Endothelial cell of umbilical vein (primary cell): ENCODE data around the gene CYP11A1. TPM values are rescaled to one million over a fixed set of nuclear protein-coding genes. Genes with fewer than 3 reads are reported as not detected.

Source experiments
- BruUV-seq: library from RNA; stranded (reverse); fragments of 400-500 nt; replicated peaks from 2 replicates; lab custom pipeline; 2021; lab: Mats Ljungman, UMichigan
- CTCF ChIA-PET: fragments of 300-600, 350-600 bp; sonication (Branson Sonifier 250); formaldehyde crosslinking; loops from one replicate; lab custom pipeline; 2021; ENCODE audit warnings: antibody characterized with exemption, inconsistent platforms; lab: Charles Lee
- POLR2A ChIA-PET: fragments of 300-600, 350-600 bp; sonication (Branson Sonifier 250); formaldehyde crosslinking; loops from one replicate; lab custom pipeline; 2021; ENCODE audit warnings: antibody characterized with exemption, inconsistent platforms; lab: Charles Lee
- DNase-seq: peaks from one replicate; pipeline ENCODE4 v3.0.0-alpha.2; 2011; ENCODE audit warnings: low read depth, low spot score
- FAIRE-seq: peaks from 2 replicates; lab custom pipeline; 2011; peaks lifted over from hg19 to GRCh38; lab: Jason Lieb, UNC
- H2AFZ ChIP-seq: 2 replicates; pipeline ENCODE4 v1.6.0; 2012; ENCODE audit warnings: low read depth, low read length, control low read depth, inconsistent platforms
- H3K27ac ChIP-seq: 2 replicates; pipeline ENCODE4 v1.5.1; 2011; ENCODE audit warnings: low read depth, mild to moderate bottlenecking, control low read depth, low read length, moderate library complexity; ENCODE audit not compliant: insufficient read depth
- H3K27me3 ChIP-seq, 2 experiments: 2 replicates each; pipeline versions ENCODE4 v1.6.0 to v1.6.1; 2011; ENCODE audit warnings: low read length in 2 of 2, mixed read lengths in 1 of 2; ENCODE audit not compliant: control insufficient read depth in 2 of 2, insufficient read depth in 2 of 2
- H3K36me3 ChIP-seq, 2 experiments: 2 replicates in 1 of 2; 3 replicates in 1 of 2; pipeline ENCODE4 v1.5.1; 2011; ENCODE audit warnings: low read length in 2 of 2, mild to moderate bottlenecking in 1 of 2, moderate library complexity in 1 of 2; ENCODE audit not compliant: control insufficient read depth in 2 of 2, insufficient read depth in 2 of 2; ENCODE audit errors: extremely low read depth in 1 of 2
- H3K4me1 ChIP-seq: 3 replicates; pipeline ENCODE4 v1.5.1; 2011; ENCODE audit warnings: mild to moderate bottlenecking, low read length; ENCODE audit not compliant: control insufficient read depth, insufficient read depth; ENCODE audit errors: extremely low read depth
- H3K4me2 ChIP-seq: 2 replicates; pipeline ENCODE4 v1.6.1; 2011; ENCODE audit warnings: low read length, control low read depth, mixed read lengths; ENCODE audit not compliant: insufficient read depth
- H3K4me3 ChIP-seq, 3 experiments: fragments of 200-600 bp in 1 of 3; sonication (generic), shearing (Covaris generic) in 1 of 3; replicated peaks in 1 of 3; 2 replicates each; pipeline ENCODE4 v1.5.1; 2011 to 2016; ENCODE audit warnings: control low read depth in 3 of 3, low read length in 3 of 3, mild to moderate bottlenecking in 2 of 3, inconsistent platforms in 1 of 3, low read depth in 1 of 3, moderate library complexity in 1 of 3; ENCODE audit not compliant: insufficient read depth in 1 of 3
- H3K79me2 ChIP-seq: 2 replicates; pipeline ENCODE4 v1.6.0; 2012; ENCODE audit warnings: low read length, inconsistent platforms; ENCODE audit not compliant: control insufficient read depth, insufficient read depth
- H3K9ac ChIP-seq: replicated peaks from 2 replicates; pipeline ENCODE3; 2011; ENCODE audit warnings: low read length, control low read depth; ENCODE audit not compliant: insufficient read depth; ENCODE audit errors: extremely low read depth
- H3K9me1 ChIP-seq: replicated peaks from 3 replicates; pipeline ENCODE4 v1.6.0; 2011; ENCODE audit warnings: mild to moderate bottlenecking, low read length; ENCODE audit not compliant: control insufficient read depth, insufficient read depth; ENCODE audit errors: extremely low read depth
- H3K9me3 ChIP-seq: replicated peaks from 2 replicates; pipeline ENCODE4 v1.5.1; 2012; ENCODE audit warnings: low read length, inconsistent platforms; ENCODE audit not compliant: control insufficient read depth, insufficient read depth
- H4K20me1 ChIP-seq: replicated peaks from 2 replicates; pipeline ENCODE3; 2011; ENCODE audit warnings: mild to moderate bottlenecking, low read length; ENCODE audit not compliant: control insufficient read depth, insufficient read depth; ENCODE audit errors: extremely low read depth
- GATA2 ChIP-seq: IDR thresholded peaks from 2 replicates; pipeline ENCODE4 v1.7.0; 2011; ENCODE audit warnings: low read depth, mild to moderate bottlenecking, moderate library complexity, mixed read lengths, low read length; ENCODE audit not compliant: insufficient read length, insufficient read depth
- JUN ChIP-seq: IDR thresholded peaks from 2 replicates; pipeline ENCODE4 v1.6.1; 2011; ENCODE audit warnings: borderline replicate concordance, low read depth; ENCODE audit not compliant: insufficient read length, insufficient read depth
- MAX ChIP-seq: IDR thresholded peaks from 2 replicates; pipeline ENCODE4 v1.6.1; 2011; ENCODE audit not compliant: insufficient read depth, insufficient read length
- MYC ChIP-seq: IDR thresholded peaks from one replicate; pipeline ENCODE4 v1.6.1; 2011; ENCODE audit warnings: mild to moderate bottlenecking, low read depth, low read length
- POLR2AphosphoS5 ChIP-seq: IDR thresholded peaks from 2 replicates; pipeline ENCODE4 v1.6.1; 2012; ENCODE audit warnings: low read depth, mild to moderate bottlenecking, control low read depth, low read length, moderate library complexity; ENCODE audit not compliant: insufficient read depth
- dilution Hi-C: fragments of 300-500 bp; cut with MboI; formaldehyde crosslinking; loops from one replicate; pipeline ENCODE4 v1.15.0; 2019; ENCODE audit warnings: low sequenced_read_pairs; ENCODE audit not compliant: extremely low pct_ligation_motif_present
- intact Hi-C: fragments of 100-400 bp; cut with micrococcal nuclease; formaldehyde crosslinking; loops from one replicate; pipeline ENCODE4 v1.10.0; 2022
- polyA plus RNA-seq, 4 experiments: library from polyadenylated mRNA; depleted of rRNA in 3 of 4; stranded (reverse) in 3 of 4; unstranded in 1 of 4; fragments of >200 nt; gene quantifications; 2 replicates each; pipeline versions ENCODE4 v1.2.1 to v1.2.3, GENCODE V29; 2011 to 2012; ENCODE audit warnings: missing spikeins in 1 of 4
- total RNA-seq: library from RNA; stranded (reverse); gene quantifications from 2 replicates; pipeline ENCODE4 v1.2.3, GENCODE V29; 2021

The CYP11A1 gene
- total and polyA plus RNA-seq, 2 donors (not counting 3 experiments of a cell fraction or from before 2014, with no cell fraction given): 0.08 TPM; not detected in 1

GRCh38 chr15:74388363-74388951, 21.0 kb upstream of the CYP11A1 start:
- Histone ChIP-seq H3K79me2 (no peaks in the 10 kb centered on the region), H3K9me1 (no peaks in the 10 kb centered on the region), H3K9ac (no peak overlapping the region), H3K4me1 (peaks cover 28% of the 10 kb centered on the region), H3K27me3 (no peaks in the 10 kb centered on the region), H4K20me1 (no peaks in the 10 kb centered on the region), H3K36me3 (no peaks in the 10 kb centered on the region), H3K9me3 (no peaks in the 10 kb centered on the region), H3K27ac (no peak overlapping the region), H2AFZ (no peak overlapping the region), H3K4me3 (no peak overlapping the region), H3K4me2 (no peak overlapping the region)
- DNase-seq (no peak), FAIRE-seq (no peak)
- TF ChIP-seq GATA2 (no peak), POLR2AphosphoS5 (no peak), MYC (no peak)
- intact Hi-C loops (no loop called here), dilution Hi-C loops (no loop called here)
- BruUV-seq: no TSS peak
- ChIA-PET POLR2A (interaction anchor here (0.6 kb wide), 1 partner anchor 21 kb away, joined by 6 read pairs; no protein-coding TSS in a partner anchor), CTCF (interaction anchor here (0.7 to 13.9 kb wide), 6 partner anchors 10 to 383 kb away, joined by 3 to 313 read pairs (median 3); no protein-coding TSS in a partner anchor)

GRCh38 chr15:74387621-74388362, 20.3 kb upstream of the CYP11A1 start:
- DNase-seq: no peak
- ChIA-PET CTCF (interaction anchor here (1.1 to 13.9 kb wide), 3 partner anchors 9 to 52 kb away, joined by 3 to 313 read pairs (median 3); no protein-coding TSS in a partner anchor), POLR2A (no interaction called here)
- H3K9me1 ChIP-seq: no peaks in the 10 kb centered on the region
- BruUV-seq: no TSS peak
- no peak overlapping the region for H3K27ac ChIP-seq
- intact Hi-C loops: no loop called here
- H3K4me2 ChIP-seq: no peak overlapping the region
- no peaks in the 10 kb centered on the region for H3K9me3 ChIP-seq
- peaks cover 28% of the 10 kb centered on the region for H3K4me1 ChIP-seq
- H2AFZ ChIP-seq: no peak overlapping the region
- dilution Hi-C loops: no loop called here
- no peaks in the 10 kb centered on the region for H3K79me2 ChIP-seq
- no peak for FAIRE-seq
- no peak for TF ChIP-seq MAX
- TF ChIP-seq JUN: no peak
- H3K36me3 ChIP-seq: no peaks in the 10 kb centered on the region
- no peaks in the 10 kb centered on the region for H4K20me1 ChIP-seq
- no peak overlapping the region for H3K9ac ChIP-seq
- no peak overlapping the region for H3K4me3 ChIP-seq
- H3K27me3 ChIP-seq: no peaks in the 10 kb centered on the region
